NCI-H460 (cell line): ENCODE measurements around the gene CREB5. TPM values are rescaled to one million over a fixed set of nuclear protein-coding genes. Genes with fewer than 3 reads are reported as not detected.

Source experiments
- DNase-seq: peaks from one replicate; pipeline ENCODE4 v3.0.0-alpha.2; 2016; ENCODE audit warnings: low read depth; ENCODE audit errors: extremely low read depth
- total RNA-seq: library from RNA; depleted of rRNA; stranded (reverse); fragments of >200 nt; shearing (Covaris generic); gene quantifications from 2 replicates; pipeline ENCODE4 v1.2.3, GENCODE V29; 2014

Gene CREB5
- total RNA-seq, 1 experiment from 2014 or later: 26.1 TPM

DNA sequence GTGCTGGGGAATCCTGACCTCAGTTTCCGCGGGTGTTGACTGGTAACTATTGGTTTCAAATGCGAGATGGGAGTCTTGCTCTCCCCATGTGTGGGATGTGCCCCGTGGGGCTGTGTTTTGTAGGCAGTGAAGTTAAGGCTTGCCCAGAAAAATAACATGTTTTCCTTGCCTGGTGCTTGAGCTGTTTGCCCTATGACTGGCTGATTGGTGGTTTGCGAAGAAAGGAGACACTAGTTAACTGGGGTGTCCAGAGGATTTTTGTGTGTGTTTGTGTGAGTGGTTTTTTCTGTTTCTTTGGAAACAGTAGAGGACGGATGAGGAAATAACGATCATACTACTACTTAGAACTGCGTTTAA is 61.9 kb downstream of the CREB5 start:
- no peak for DNase-seq

- no peak for DNase-seq
These were observed 62.3 kb downstream of the CREB5 start for GRCh38 chr7:28474640-28475039.

GRCh38 chr7:28477041-28477442 is 64.7 kb downstream of the CREB5 start:
- DNase-seq: no peak

DNA sequence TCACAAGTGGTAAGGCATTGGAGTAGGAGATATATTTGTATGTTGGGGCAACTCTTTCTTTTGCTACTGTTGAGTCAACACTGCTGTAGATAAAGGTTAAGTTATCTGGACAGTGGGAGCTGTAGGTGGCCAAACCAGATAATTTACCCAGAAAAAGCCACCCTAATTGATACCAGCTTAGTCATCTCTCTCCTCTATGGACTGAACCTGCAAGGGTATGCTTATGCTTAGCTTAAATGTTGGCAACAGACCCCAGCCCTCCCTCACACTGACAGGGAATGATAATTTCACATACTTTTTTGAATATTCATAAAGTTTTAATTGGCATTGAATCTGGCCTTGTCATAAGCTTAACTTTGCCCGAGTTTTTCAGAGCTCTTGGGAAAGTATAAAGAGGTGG is 66.3 kb downstream of the CREB5 start:
- DNase-seq: no peak

- no peak for DNase-seq
These were observed 67.2 kb downstream of the CREB5 start for GRCh38 chr7:28479507-28479947.

DNA sequence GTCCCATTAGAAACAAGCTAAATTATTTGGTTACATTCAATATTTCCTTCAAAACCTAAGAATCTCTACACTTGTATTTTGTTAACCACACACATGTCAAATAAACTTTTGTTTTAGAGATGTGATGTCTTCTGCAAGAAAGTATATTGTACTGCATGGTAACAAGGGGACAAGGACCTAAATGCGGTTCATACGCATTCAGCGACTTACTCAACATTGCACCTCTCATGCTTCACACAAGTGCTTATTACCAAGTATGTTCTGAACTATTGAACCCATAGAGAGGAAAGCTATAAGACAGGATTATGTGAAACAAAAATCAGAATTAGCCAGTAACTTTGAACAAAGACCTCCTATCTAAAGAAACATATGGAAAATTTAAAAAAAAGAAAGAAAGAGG is 68.3 kb downstream of the CREB5 start:
- no peak for DNase-seq

- DNase-seq: no peak
These were observed 69.0 kb downstream of the CREB5 start for GRCh38 chr7:28481091-28481926.

DNA sequence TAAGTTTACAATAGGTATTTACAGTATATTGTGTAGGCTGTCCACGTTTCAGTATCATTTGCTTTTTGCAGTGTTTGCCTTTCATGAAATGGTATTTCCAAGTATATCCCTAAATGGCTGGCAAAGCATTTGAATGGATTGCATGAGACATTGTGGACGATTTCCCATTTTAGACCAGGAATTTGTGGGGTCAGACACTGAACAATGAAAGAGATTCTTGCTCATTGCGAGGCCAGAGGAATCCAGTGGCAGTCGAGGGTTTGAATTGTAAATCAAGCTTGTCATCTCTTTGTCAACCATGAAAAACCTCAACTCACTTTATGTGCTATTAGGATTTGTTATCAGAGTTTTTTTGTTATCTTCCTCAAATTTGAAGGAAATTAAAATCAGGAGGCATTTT is 70.8 kb downstream of the CREB5 start:
- no peak for DNase-seq

DNA sequence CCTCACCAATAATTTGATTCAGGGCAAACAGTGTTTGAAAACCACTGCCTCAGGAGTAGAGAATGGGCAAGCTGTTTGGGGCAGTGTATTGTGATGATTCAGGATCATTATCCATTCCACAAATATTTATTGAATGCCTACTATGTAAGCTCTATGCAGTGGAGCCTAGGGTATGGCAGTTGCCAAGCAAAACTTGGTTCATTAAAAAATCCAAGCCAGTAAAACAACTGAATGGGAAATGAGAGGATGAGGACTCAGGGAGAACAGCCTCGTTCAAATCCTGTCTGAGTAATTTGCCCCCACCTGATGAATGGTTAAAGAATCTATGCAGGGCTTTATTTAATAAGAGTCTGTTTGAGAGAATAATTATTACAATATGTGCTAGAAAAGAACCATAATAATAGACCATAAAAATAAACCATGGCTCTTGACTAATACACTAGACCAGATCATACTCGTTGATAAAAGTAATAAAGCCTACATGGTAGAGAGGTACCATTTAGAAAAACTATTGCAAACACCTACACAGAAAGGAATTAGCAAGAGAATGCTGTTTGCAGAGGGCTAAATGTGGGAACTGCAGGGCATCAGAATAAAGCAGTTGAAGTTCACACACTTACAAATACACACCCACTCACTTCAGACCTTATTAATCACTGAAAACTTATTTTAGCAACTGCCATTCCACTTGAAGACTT is 71.7 kb downstream of the CREB5 start:
- no peak for DNase-seq

DNA sequence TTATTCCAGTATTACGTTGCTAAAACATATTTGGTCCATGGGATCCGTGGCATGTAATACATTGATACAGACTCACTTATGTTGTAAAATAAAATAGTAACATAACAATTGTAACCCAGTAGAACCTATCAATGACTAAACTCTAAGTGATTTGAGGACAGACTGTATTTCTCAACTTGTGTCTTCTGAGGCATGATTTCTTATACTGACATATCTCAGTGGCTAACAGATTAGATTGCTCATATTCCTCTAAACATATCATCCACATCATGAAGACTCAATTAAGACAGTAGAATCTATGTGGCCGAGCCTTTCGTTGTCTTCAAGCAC is 72.3 kb downstream of the CREB5 start:
- DNase-seq: no peak

DNA sequence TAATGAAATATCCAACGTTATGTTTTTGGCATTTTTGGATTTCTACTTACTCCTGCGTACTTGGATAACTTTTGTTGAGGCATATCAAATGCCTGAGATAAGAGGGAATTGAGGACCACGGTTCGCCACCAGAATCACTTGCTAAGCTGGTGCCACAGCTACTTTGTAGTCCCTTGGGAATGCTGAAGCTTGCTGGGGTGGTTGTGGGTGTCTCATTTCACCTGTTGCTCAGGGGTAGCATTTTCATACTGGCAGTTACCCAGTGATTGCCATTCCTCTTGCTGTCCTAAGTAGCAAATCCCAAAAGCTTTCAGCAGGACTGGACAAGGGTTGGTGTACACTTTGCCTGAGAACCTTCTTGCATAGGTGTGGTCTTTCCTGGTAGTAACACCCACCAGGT is 75.2 kb downstream of the CREB5 start:
- DNase-seq: no peak

DNA sequence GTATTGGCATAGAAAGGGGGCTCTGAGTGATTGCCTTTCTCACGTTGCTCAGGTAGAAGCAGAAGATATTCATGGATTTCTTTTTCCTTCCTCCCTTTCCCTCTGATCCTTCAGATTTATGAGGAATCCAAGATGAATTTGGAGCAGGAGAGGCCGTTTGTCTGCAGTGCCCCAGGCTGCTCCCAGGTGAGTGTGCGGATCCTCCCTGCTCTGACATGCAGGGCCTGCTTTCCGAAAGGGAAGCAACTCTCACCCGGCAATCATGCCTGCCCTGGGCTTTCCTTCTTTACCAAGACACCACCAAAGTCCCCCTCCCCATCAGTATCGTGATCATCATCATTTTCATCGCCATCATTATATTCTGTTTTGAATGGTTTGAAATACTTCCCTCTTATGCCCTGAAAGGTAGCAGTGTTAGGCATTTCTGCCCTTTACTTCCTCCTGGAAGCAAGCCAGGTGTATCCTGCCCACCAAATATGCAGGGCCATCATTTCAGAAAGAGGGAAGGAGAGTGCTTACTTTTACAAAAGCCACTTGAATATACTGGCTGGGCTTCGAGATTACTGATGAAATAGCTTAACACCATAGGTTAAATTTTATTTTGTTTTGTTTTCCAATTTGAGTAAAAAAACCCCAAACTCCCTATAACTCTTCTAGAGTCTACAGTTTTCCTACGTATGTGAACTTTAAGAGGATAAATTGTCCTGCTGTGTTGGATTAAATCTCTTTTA is 75.9 kb downstream of the CREB5 start:
- no peak for DNase-seq

- no peak for DNase-seq
These were observed 78.5 kb downstream of the CREB5 start for GRCh38 chr7:28490831-28491230.

GRCh38 chr7:28493477-28493876 is 81.2 kb downstream of the CREB5 start:
- DNase-seq: no peak

GRCh38 chr7:28497009-28497408 is 84.7 kb downstream of the CREB5 start:
- no peak for DNase-seq

DNA sequence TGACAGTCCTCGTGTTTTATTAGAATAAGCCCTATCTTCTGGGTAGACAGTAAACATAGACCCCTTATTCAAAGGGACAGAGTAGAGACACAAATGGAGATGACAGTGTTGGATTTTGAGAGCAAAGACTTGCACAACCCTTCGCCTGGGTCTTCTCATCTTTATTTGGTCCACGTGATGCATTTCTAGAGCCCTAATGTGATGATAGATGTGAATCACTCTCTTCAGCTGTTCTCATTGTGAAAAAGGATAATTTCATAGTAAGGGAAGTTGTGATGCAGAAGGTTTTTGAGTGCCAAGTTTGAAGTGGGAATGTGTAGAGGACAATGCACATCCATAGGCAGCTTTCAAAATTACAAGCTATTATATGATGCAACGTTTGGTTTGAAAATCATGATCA is 86.3 kb downstream of the CREB5 start:
- DNase-seq: no peak

DNA sequence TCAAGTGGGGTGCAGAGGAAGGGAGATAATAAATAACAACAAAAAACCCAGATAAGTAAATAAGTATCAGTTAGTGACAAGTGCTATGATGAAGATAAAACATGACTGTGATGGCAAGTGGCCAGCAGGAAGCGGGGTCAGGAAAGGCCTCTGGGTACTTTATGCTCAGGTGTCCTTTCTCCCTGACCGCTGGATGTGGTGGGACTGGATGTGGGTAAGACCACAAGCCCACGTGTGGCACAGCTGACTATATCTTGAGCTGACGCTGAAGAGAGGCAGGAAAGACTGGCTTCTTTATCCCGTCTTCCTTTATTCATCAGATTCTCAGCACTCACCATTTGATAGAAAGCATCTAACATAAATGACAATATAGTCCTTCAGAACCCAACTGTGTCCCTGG is 87.8 kb downstream of the CREB5 start:
- no peak for DNase-seq

DNA sequence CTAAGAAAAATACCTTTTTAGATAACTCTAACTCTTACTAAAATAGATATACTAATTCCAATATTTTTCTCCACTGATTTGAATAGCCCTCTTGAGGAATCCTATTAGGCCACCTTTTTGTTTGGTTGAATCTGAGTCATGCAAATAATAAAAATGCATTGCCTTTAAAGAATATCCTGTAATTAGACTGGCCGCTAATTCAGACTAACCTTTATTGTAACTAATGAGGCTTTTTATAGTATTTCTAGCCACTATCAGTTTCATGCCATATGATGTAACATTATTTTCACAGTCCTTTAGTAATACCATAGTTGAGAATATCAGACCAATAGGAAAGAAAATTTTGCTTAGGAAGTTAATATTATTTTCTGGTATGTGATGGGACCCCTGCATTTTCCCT is 90.1 kb downstream of the CREB5 start:
- DNase-seq: no peak

GRCh38 chr7:28503396-28503795 is 91.1 kb downstream of the CREB5 start:
- no peak for DNase-seq

DNA sequence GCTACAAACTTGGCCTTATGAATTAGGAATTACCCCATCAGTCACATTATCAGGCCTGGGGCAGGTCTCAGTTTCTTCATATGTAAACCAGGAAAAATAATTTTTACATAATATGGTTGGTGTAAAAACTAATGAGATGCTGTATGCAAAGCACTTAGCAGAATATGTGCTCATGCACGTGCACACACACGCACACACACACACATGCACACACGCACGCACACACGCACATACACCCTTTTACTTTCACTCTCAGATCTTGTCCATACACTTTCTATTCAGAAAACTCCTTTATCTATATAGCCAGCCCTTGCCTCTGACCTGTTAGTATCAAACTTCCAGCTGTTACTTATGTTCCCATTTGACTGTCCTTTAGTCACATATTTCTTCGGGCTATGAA is 92.7 kb downstream of the CREB5 start:
- no peak for DNase-seq

GRCh38 chr7:28505867-28506266 is 93.5 kb downstream of the CREB5 start:
- no peak for DNase-seq
